Measurements from ENCODE around the gene LIG4. TPM values are rescaled to one million over a fixed set of nuclear protein-coding genes. Genes with fewer than 3 reads are reported as not detected.

LIG4 gene
- polyA plus RNA-seq, 1 of the 3 experiments (the other 2 are of a cell fraction), result 3.3 TPM

- H4K20me1 ChIP-seq (ENCODE audit: insufficient read depth), result no peaks in the 10 kb centered on the region
- no peaks in the 10 kb centered on the region for H3K27me3 ChIP-seq (ENCODE audit: insufficient read depth)
- no peaks in the 10 kb centered on the region for H3F3A ChIP-seq (replicated peaks; ENCODE audit: insufficient read depth)
- H3K4me1 ChIP-seq (ENCODE audit: control insufficient read depth in 1 of 2, insufficient read depth in 2 of 2, low read depth in 1 of 2, low read length in 1 of 2), result no peaks in the 10 kb centered on the region
- no peak overlapping the region for H3K27ac ChIP-seq (ENCODE audit: low read depth in 2 of 2, low read length in 1 of 2)
- H3K4me3 ChIP-seq (ENCODE audit: low read depth in 2 of 2, low read length in 1 of 2), result no peak overlapping the region
- H3K9me3 ChIP-seq, result 0 out of 2 replicates have a peak, but pooled peaks cover 5% of the 10 kb centered on the region
- TF ChIP-seq MEF2A (IDR thresholded peaks at IDR 0.05; ENCODE audit: borderline replicate concordance, low read depth) (no peak), NRF1 (IDR thresholded peaks at IDR 0.05; ENCODE audit: low read depth, low read length) (no peak), EP300 (IDR thresholded peaks at IDR 0.05; ENCODE audit: borderline replicate concordance in 1 of 2, low read depth in 1 of 2, low read length in 1 of 2) (no peak), SIN3A (IDR thresholded peaks at IDR 0.05; ENCODE audit: borderline replicate concordance, low read depth, low read length) (no peak), YY1 (IDR thresholded peaks at IDR 0.05; ENCODE audit: low read depth) (no peak), MAX (IDR thresholded peaks at IDR 0.05; ENCODE audit: low read depth) (no peak), USF2 (IDR thresholded peaks at IDR 0.05; ENCODE audit: borderline replicate concordance, low read depth, low read length) (no peak), IRF3 (IDR thresholded peaks at IDR 0.05; ENCODE audit: low read depth, low read length) (no peak), USF1 (IDR thresholded peaks at IDR 0.05; ENCODE audit: borderline replicate concordance, low read depth) (no peak)
- no peak for DNase-seq
- CTCF ChIA-PET, result no interaction called here
- POLR2A ChIA-PET, result no interaction called here
- H2AFZ ChIP-seq (ENCODE audit: low read depth), result no peak overlapping the region
- H3K36me3 ChIP-seq (replicated peaks in 1 of 2; ENCODE audit: control insufficient read depth in 1 of 2, insufficient read depth in 2 of 2, low read length in 1 of 2), result no peaks in the 10 kb centered on the region
- H3K9me2 ChIP-seq, result peaks cover 4% of the 10 kb centered on the region; the same call in 1 of the 2 replicates
- no peak overlapping the region for H3K4me2 ChIP-seq
- H3K9ac ChIP-seq, result no peak overlapping the region
- 76% methylated on average over 2 of the region's 2 CpGs for whole genome bisulfite sequencing (ENCODE audit: low lambda C conversion rate)
- H3K79me2 ChIP-seq (ENCODE audit: insufficient read depth), result no peaks in the 10 kb centered on the region
Measured at GRCh38 chr13:108257248-108257647, 41.9 kb upstream of the LIG4 start.

GRCh38 chr13:108249150-108249549, 33.8 kb upstream of the LIG4 start:
- Histone ChIP-seq H3K4me3 (ENCODE audit: low read depth in 2 of 2, low read length in 1 of 2) (no peak overlapping the region), H3F3A (replicated peaks; ENCODE audit: insufficient read depth) (no peaks in the 10 kb centered on the region), H2AFZ (ENCODE audit: low read depth) (no peak overlapping the region), H3K9me2 (no peaks in the 10 kb centered on the region; the same call in 1 of the 2 replicates), H3K4me1 (ENCODE audit: control insufficient read depth in 1 of 2, insufficient read depth in 2 of 2, low read depth in 1 of 2, low read length in 1 of 2) (no peaks in the 10 kb centered on the region), H3K79me2 (ENCODE audit: insufficient read depth) (no peaks in the 10 kb centered on the region), H3K9ac (no peak overlapping the region), H3K9me3 (0 out of 2 replicates have a peak, but pooled peaks cover 3% of the 10 kb centered on the region), H3K4me2 (no peak overlapping the region), H3K27ac (ENCODE audit: low read depth in 2 of 2, low read length in 1 of 2) (no peak overlapping the region), H3K27me3 (ENCODE audit: insufficient read depth) (no peaks in the 10 kb centered on the region), H4K20me1 (ENCODE audit: insufficient read depth) (no peaks in the 10 kb centered on the region), H3K36me3 (replicated peaks in 1 of 2; ENCODE audit: control insufficient read depth in 1 of 2, insufficient read depth in 2 of 2, low read length in 1 of 2) (peaks cover 0 to under 1% of the 10 kb centered on the region in 2 experiments)
- TF ChIP-seq JUND (IDR thresholded peaks at IDR 0.05), result no peak
- no peak for TF ChIP-seq FOXM1 (IDR thresholded peaks at IDR 0.05; ENCODE audit: low read depth)
- no peak for TF ChIP-seq RAD21 (IDR thresholded peaks at IDR 0.05; ENCODE audit: low read length)
- TF ChIP-seq ZBTB33 (IDR thresholded peaks at IDR 0.05; ENCODE audit: borderline replicate concordance, low read depth), result no peak
- TF ChIP-seq IRF3 (IDR thresholded peaks at IDR 0.05; ENCODE audit: low read depth, low read length), result no peak
- TF ChIP-seq EP300 (IDR thresholded peaks at IDR 0.05; ENCODE audit: borderline replicate concordance in 1 of 2, low read depth in 1 of 2, low read length in 1 of 2), result no peak
- TF ChIP-seq MEF2A (IDR thresholded peaks at IDR 0.05; ENCODE audit: borderline replicate concordance, low read depth), result no peak
- no peak for TF ChIP-seq USF2 (IDR thresholded peaks at IDR 0.05; ENCODE audit: borderline replicate concordance, low read depth, low read length)
- TF ChIP-seq PBX3 (IDR thresholded peaks at IDR 0.05), result no peak
- TF ChIP-seq NRF1 (IDR thresholded peaks at IDR 0.05; ENCODE audit: low read depth, low read length), result no peak
- POLR2A ChIA-PET, result no interaction called here
- 68% methylated on average over 4 of the region's 4 CpGs for WGBS (ENCODE audit: low lambda C conversion rate)
- no peak for DNase-seq
- CTCF ChIA-PET, result no interaction called here
